Measurements from ENCODE around the gene LTA. TPM values are rescaled to one million over a fixed set of nuclear protein-coding genes. Genes with fewer than 3 reads are reported as not detected.
A peak's percentile ranks its signal among the peaks of the same experiment; 100 is the strongest.
"Not testable (repeated sequence)": the region's sequence is repeated elsewhere in the genome, so short reads cannot be mapped to it uniquely, and the experiment has no call there.

Gene LTA
- total RNA-seq, 1 donor from 2014 or later: not detected

DNA sequence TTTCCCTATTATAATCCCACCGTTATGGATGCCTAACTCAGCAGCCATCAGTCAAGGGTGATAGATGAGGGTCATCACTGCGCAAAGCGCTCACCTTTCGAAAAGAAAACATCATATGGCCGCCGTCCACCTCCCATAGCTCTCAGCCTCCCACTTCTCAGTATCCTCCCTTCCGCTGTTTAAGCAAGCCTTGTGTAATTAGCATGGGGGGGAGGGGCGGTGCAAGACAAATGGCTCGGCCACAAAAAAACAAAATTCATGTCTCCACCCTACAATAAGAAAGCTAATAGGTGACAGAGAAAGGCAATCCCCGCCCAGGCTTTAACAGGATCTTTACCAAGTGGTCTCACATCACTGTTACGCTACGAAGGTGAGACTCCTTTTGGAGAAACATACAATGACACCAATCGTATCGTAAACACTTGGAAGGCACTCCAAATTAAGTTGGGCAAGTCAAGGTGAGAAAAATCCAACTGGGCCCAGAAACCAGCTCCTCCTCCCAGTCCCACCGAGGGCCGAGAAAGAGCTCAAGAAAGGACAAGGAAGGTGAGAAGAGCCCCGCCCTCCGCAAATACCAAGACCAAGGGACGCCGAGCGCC is 30.9 kb upstream of the LTA start:
- DNase-seq: peak; percentile 51
- intact Hi-C loops (cut with DNase I): no loop called here
- ATAC-seq (ENCODE audit: poor library complexity): peak; percentile 23

- intact Hi-C loops (cut with DNase I): no loop called here
- peak; percentile 97 for DNase-seq
- peak; percentile 96 for ATAC-seq (ENCODE audit: poor library complexity)
These were observed 30.2 kb upstream of the LTA start, which contains the start of gene DDX39B for GRCh38 chr6:31541658-31542521. Gene DDX39B (minus strand): TSS chr6:31542003. CDS start chr6:31540532, 1,471 bp downstream.

GRCh38 chr6:31543639-31544038 is 28.4 kb upstream of the LTA start:
- no peak for ATAC-seq (ENCODE audit: poor library complexity)
- DNase-seq: no peak
- intact Hi-C loops (cut with DNase I): no loop called here

GRCh38 chr6:31544676-31545075 is 27.4 kb upstream of the LTA start:
- intact Hi-C loops (cut with DNase I): loop anchor here (5.0 kb wide), 2 partner anchors 38 to 73 kb away; partner anchors contain the start of genes AIF1 and LTB
- no peak for DNase-seq
- no peak for ATAC-seq (ENCODE audit: poor library complexity)

DNA sequence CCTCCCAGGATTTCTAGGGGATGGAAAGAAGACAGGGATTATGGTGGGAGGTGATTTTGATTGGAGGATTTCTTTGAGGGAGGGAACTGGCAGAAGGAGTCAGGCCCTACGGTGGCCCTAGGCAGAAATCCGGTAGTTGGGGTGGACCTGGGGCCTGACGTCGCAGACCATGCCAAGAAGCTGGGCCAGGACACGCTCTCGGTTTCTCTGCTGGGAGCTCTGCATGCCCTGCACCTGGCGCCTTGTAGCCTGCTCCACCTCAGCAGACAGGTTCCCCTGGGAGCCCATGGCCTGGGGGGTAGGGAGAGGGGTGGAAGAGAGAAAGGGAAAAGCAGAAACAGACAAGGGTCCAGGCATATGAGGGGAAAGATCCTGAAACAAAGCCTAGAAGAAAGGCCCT is 26.8 kb upstream of the LTA start:
- DNase-seq: no peak
- no peak for ATAC-seq (ENCODE audit: poor library complexity)
- intact Hi-C loops (cut with DNase I): loop anchor here (5.0 kb wide), 2 partner anchors 37 to 72 kb away; partner anchors contain the start of genes AIF1 and LTB

- peak; percentile 93 for DNase-seq
- peak; percentile 84 for ATAC-seq (ENCODE audit: poor library complexity)
- intact Hi-C loops (cut with DNase I): loop anchor here (2.0 to 5.0 kb wide), 3 partner anchors 36 to 71 kb away; partner anchors contain the start of genes AIF1 and LTB
These were observed 25.6 kb upstream of the LTA start, which contains the start of gene ATP6V1G2 for GRCh38 chr6:31546339-31546957. Gene ATP6V1G2 (minus strand): TSS chr6:31546608. CDS start chr6:31546559, 49 bp downstream.

- ATAC-seq (ENCODE audit: poor library complexity) (peak; percentile 98), DNase-seq (peak; percentile 97)
- intact Hi-C loops (cut with DNase I): loop anchor here (2.0 to 5.0 kb wide), 3 partner anchors 35 to 70 kb away; partner anchors contain the start of genes AIF1 and LTB
These were observed 24.9 kb upstream of the LTA start, which contains the start of gene NFKBIL1 for GRCh38 chr6:31546958-31547726. Gene NFKBIL1 (plus strand): TSS chr6:31547608. CDS start chr6:31547695, 87 bp downstream.

DNA sequence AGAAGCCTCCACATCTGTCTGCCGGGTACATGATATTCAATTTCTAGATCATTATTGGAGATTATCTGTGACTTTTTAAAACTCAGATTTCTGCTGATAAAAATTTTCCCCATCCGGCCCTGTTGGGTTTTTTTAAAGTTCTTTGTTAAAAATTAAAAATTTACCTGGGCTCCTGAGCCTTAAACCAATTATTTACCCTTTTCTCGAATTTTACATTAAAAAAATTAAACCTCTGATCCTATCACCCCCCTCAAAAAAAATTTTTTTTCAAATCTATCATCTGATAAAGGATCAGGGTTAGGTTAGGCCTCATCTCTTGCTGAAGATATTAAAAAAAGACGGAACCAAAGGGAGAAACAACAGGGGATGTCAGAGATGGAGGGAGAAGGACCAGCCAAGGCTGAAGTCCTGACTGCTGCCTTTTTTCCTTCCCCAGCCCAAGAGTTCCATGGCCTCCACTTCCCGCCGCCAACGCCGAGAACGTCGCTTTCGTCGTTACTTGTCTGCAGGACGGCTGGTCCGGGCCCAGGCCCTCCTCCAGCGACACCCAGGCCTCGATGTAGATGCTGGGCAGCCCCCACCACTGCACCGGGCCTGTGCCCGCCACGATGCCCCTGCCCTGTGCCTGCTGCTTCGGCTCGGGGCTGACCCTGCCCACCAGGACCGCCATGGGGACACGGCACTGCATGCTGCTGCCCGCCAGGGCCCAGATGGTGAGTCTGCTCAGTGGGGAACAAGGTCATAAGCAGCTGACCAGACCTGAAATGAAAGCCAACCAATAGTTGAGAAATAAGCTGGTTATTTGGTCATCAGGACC is 24.2 kb upstream of the LTA start:
- DNase-seq (peak; percentile 44), ATAC-seq (ENCODE audit: poor library complexity) (no peak)
- intact Hi-C loops (cut with DNase I): loop anchor here (2.0 to 5.0 kb wide), 3 partner anchors 34 to 69 kb away; partner anchors contain the start of genes AIF1 and LTB

- intact Hi-C loops (cut with DNase I): loop anchor here (5.0 kb wide), 2 partner anchors 34 to 69 kb away; partner anchors contain the start of genes AIF1 and LTB
These were observed 23.6 kb upstream of the LTA start for GRCh38 chr6:31548544-31548873.

GRCh38 chr6:31551371-31551770 is 20.7 kb upstream of the LTA start:
- DNase-seq: peak; percentile 73
- intact Hi-C loops (cut with DNase I); ATAC-seq (ENCODE audit: poor library complexity): not testable (repeated sequence)

More at GRCh38 chr6:31548544-31548873, 23.6 kb upstream of the LTA start:
- ATAC-seq (ENCODE audit: poor library complexity) (no peak), DNase-seq (no peak)

GRCh38 chr6:31556307-31556706 is 15.8 kb upstream of the LTA start:
- DNase-seq (no peak), ATAC-seq (ENCODE audit: poor library complexity) (no peak)
- intact Hi-C loops (cut with DNase I): no loop called here

GRCh38 chr6:31557443-31558317 is 14.4 kb upstream of the LTA start:
- DNase-seq (peak; percentile 46), ATAC-seq (ENCODE audit: poor library complexity) (peak; percentile 8)
- intact Hi-C loops (cut with DNase I): no loop called here

GRCh38 chr6:31558318-31558625 is 13.8 kb upstream of the LTA start:
- DNase-seq (no peak), ATAC-seq (ENCODE audit: poor library complexity) (no peak)
- intact Hi-C loops (cut with DNase I): no loop called here

- peak; percentile 61 for ATAC-seq (ENCODE audit: poor library complexity)
- peak; percentile 51 for DNase-seq
- intact Hi-C loops (cut with DNase I): no loop called here
These were observed 13.2 kb upstream of the LTA start for GRCh38 chr6:31558631-31559500.

DNA sequence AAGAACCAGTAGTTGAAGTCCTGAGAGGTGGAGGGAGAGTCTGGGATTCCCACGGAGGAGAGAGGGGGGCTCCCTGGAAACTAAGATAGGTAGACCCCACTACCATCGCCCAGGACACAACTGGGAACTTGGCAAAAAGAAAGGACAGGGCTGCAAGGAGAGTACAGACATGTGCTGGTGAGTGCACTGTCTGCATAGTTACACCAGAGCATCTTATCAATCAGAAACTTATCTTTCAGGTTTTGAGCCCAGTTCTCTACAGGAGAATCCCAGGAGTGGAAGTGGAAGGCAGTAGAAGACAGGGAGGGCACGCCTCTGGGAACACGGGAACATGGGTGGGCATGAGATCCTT is 12.5 kb upstream of the LTA start:
- DNase-seq (no peak), ATAC-seq (ENCODE audit: poor library complexity) (no peak)
- intact Hi-C loops (cut with DNase I): no loop called here

All from Right ventricle myocardium superior (tissue), 1 donor.